Forelimb muscle (tissue), 1 donor: ENCODE results near the gene ANKFN1. TPM values are rescaled to one million over a fixed set of nuclear protein-coding genes. Genes with fewer than 3 reads are reported as not detected.
A peak's percentile ranks its signal among the peaks of the same experiment; 100 is the strongest.

Experiments used
- DNase-seq: peaks from one replicate; pipeline ENCODE4 v3.0.0-alpha.2; 2013; ENCODE audit warnings: low read depth
- polyA plus RNA-seq: library from polyadenylated mRNA; unstranded; fragments of 120-200 nt; gene quantifications from one replicate; pipeline ENCODE4 v1.2.1, GENCODE V29; 2013; ENCODE audit not compliant: insufficient read length

Gene ANKFN1
- polyA plus RNA-seq, 1 donor: 2.8 TPM

DNA sequence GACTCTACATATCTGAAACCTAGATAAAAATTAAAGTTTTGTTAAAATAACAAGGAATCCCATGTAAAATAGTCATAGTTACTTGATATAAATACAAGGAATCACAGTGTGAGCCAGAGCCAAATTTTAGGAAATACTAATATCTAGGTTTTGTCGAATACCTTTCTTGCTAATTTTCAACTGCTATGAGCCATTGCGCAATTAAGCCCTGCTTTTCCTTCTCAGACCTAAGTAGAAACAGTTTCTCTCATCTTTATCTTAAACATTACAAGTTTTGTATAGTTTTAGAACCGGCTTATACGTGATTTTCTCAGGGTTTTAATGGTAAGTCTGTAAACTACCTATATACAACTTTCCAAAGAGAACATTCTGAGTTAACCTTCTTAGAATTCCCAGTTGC is 282.9 kb downstream of the ANKFN1 start:
- no peak for DNase-seq

DNA sequence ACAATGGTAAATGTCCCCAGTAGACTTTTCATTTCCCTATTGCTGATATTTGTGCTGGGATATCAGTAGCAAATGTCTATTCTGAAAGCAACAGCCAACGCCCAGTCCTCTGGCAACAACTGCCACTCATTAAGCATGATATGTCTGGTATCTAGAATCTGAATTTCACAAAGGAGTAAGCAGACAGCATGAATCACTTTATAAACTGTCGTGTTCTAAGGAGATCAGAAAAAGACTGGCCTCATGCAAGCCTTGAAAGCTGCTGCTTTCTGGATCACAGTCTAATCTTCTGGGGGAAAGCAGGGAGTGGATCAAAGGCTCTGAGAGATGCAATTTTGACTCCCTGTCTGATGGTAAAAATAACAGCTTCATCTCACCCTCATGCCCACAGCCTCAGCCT is 287.1 kb downstream of the ANKFN1 start:
- no peak for DNase-seq

DNA sequence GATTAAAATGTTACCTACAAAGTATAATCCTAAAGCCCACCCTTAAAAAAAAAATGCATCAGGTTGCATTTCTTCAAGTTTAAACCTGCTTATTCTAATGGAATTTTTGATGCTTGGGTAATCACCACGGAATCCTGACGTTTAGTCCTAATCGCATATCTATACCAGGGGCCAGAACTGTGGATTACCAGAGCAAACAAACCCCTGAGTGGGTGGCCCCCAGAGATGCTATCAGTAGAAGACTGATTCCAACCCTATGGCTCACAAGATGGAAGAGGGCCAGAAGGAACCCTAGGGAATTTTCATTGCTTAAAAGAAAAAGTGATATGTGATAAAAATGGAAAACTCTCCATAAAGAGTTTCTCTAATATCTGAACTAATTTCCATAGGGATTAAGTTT is 288.0 kb downstream of the ANKFN1 start:
- DNase-seq: no peak

DNA sequence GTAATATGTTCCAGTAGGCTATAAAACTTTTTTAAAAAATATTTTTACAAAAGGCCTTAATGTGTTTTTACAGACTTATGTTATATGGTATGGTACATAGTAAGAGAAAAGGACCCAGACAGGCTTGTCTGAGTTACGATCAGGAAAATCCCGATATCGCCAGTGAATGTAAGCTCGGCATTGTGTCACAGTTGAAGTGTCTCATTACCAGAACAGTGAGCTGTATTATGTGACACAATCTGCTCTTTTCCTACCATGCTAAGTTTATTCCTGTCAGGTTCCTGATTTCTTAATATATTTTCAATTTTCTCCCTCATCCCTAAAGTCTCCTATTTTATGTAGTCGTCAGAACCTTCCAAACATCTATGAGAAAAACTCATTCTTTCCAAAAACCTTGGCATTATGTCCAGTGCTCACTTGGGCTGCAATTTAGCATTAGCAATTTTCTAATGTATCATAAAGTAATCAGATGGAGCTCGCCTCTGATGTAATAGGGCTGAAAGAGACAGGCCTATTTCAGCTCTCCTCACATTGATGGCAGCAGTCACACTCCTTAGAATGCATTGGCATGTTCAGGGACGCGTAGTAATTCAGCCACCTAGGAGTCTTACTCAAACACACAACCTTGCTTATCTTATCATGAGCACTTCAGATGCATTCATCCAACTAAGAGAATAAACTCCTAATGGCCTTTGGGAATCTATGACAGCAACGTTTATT is 292.6 kb downstream of the ANKFN1 start:
- no peak for DNase-seq

DNA sequence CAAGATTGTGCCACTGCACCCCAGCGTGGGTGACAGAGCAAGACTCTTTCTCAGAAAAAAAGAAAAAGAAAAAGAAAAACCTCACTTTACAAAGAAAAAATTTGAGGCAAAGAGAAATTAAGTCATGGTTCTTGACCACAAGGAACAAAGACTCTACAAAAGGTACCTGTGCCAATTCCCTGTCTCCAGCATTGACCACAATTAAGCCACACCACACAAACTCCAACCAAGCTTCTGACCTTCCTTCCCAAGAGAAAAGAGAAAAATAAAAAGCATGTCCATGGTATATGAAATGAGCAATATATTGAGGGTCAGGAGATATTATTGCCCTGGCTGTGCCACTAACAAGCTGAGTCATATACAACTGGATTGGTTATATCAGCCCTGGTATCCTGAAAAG is 293.9 kb downstream of the ANKFN1 start:
- DNase-seq: no peak

DNA sequence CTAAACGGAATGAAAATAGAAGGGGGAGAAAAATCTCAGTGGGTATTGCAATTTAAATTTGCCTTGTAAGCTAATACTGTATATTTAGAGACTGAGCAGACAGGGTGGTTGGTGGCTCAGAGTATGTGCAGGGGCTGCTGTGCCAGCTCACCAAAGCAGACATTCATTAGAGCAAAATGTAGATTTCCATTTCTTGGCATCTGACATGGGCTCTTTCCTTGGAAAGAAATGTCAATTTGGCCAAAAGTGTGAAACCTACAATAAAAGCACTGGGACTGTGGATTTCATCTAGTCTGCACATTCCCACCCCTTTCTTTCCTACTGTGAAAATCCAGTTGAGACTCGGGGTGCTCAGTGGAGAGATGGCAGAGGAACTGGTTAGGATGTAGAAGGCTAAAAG is 295.1 kb downstream of the ANKFN1 start:
- no peak for DNase-seq

DNA sequence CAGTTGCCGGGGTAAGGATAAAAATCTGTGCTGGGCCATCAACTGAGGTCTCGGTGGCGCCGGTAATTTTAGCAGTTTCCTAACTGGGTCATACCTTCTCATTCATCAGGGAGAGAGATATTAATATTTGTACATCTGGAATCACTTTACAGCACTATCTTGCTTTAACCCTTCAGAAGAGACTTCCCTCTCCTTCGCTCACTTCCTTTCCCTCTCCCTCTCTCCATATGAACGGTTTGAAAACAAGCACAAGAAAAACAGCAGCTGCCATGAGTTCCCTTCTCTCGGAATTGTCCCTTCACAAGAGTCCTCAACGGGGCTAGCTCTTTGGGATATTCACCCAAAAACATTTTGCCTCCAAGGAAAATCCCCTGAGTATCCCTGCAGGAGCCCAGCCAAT is 295.9 kb downstream of the ANKFN1 start:
- no peak for DNase-seq

DNA sequence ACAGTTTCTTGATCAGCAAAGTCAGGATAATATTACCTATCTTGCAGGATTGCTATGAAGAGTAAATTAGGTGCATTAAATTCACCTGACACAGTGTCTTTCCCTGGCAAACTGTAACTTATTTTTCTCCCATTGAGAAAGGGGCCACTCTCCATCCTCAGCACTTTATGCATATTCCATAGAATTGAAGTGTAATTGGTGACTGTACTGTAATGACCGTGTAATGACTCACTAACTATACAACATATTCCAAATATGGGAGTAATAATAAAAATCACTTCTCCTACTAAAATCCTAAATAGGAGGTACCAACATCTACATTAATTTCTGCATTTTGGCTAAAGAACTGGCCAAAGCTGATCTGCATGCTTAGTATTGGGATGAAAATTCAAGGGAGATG is 298.4 kb downstream of the ANKFN1 start:
- DNase-seq: no peak

DNA sequence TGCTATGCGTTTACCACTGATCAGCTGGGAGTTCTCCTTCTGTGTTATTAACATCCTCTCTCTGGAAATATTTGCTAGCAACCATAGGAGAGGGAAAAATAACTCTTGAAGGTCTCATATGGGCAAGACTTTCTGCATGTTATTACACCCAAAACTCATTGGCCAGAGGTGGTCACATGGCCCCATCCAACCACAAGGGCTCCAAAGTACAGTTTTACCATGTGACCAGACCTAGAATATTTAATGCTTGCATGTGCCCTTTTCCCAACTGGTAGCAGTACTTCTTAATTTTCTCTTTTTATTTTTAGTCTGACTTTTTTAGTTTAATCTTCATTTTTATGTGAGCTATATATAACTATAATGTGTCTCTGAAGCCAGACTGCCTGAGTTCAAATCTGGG is 299.2 kb downstream of the ANKFN1 start:
- no peak for DNase-seq

DNA sequence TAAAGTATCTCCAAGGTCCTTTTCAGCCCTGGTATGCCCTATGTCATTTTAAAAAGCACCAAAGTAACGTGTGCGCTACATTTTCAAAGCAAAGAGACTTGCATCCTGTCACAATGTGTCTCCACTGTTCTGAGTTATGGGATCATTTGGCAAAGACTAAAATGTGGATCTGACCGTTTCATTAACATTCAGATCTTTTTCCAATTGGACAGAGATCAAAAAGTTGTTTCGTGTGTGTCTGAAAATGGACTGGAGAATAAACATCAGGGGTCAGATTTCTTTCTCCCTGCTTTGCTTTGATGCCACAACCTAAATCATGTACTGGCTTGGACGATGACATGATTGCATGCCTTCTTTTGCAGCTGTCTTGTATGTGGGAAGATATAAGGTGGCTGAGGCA is 304.2 kb downstream of the ANKFN1 start:
- DNase-seq: no peak

DNA sequence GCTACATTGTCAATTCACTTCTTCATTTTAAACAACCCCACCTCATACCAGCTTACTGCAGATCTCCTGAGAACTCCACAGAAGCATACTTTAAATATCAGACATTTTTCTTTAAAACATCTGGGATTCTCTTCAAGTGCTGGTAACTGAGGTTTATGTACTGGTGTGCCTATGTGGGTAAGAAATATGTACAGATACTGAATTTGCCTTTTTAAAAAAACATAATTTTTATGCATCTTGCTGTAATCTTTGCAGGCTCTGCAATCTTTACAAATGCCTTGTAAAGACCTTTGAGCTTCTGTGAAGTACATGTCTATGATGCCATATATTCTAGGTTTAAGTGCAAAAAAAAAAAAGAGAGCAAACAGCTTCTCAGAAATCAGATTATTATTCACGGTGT is 312.6 kb downstream of the ANKFN1 start:
- DNase-seq: no peak

DNA sequence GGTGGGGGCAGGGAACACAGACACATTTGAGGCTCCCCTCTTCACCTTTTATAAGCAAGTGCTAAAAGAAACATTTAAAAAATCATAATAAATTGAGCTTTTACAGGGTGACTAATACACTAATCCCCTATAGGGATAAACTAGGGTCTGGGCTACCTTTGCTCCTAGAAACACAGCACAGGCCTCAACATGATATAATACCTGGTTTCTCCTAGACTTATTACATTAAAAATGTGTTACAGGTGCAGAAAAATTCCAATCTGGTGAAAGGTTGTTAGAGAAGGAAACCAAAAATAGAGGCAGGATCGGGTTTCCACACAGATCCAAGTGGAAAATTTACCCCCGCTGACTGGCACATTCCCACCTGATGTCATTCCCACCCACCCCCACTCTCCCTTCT is 315.6 kb downstream of the ANKFN1 start:
- no peak for DNase-seq

DNA sequence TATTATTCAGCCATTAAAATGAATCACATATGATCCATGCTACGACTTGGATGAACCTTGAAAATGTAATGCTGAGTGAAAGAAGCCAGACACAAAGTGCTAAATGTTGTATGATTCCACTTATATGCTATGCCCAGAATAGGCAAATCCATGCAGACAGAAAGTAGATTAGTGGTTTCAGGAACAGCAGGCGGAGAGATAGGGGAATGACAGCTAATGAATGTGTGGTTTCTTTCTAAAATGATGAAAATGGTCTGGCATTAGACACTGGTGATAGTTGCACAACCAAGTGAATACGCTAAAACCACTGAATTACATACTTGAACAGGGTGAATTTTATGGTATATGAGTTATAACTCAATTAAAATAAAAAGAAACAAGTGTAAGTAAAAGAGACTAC is 318.4 kb downstream of the ANKFN1 start:
- DNase-seq: no peak

DNA sequence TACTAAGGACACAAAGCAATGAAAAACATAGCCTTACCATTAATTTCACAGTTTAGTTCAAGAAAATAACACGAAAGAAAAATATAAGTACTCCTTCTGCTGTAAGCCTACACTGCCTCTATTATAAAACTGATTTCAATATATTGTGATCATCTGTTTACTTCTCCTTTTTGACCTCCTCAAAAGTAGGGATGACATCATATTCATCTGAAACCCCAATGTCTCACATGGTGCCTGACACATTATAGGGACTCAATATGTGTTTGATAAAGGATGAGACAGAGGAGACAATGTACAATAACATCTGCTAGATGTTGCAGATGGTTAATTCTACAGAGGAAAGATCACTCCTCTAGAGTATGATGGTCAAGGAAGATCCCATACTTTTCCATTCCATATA is 321.8 kb downstream of the ANKFN1 start:
- no peak for DNase-seq

DNA sequence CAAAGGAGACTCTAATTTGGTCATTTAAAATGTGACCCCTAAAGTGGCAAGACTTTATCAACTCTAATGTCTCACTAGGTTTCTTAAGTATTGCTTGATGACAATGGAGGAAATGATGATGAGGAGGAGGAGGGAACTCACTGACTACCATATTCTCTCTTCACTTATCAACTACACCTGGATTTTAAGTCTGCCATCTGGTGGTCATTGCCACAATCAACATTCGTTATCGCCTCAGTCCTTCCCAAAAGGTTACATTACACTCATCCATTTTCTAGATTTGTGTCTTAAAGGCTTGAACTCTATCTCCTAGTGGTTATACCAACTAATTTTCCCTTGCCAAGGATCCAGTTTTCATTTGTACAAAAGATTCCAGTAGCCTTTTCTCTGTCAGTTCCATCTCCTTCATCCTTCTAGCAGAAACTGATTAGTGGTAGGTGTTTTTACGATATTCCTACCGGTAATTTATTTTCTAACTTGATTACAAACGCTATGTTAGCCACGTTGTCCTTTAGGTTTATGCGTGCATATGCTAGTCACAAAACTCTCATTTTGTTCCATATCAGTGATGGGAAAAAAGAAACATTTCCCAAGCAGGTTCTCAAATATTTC is 325.7 kb downstream of the ANKFN1 start:
- DNase-seq: no peak

DNA sequence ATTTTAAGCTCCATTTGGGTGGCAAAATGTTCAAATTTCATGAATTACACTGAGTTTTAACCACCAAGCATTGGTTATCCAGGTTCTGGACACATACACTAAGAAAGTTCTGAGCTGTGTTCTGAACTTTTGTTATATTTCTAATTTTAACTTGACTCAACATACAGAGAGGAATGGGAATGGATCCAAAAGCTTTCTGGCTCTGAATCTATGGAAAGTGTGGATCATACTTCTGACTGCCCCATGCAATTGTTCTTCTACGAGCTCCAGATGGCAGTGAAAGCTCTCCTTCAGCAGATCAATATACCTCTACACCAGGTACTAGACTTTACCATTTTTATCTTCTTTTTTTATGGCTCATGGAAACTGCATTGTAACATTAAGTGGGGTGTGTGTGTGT is 327.2 kb downstream of the ANKFN1 start:
- DNase-seq: peak; percentile 69

DNA sequence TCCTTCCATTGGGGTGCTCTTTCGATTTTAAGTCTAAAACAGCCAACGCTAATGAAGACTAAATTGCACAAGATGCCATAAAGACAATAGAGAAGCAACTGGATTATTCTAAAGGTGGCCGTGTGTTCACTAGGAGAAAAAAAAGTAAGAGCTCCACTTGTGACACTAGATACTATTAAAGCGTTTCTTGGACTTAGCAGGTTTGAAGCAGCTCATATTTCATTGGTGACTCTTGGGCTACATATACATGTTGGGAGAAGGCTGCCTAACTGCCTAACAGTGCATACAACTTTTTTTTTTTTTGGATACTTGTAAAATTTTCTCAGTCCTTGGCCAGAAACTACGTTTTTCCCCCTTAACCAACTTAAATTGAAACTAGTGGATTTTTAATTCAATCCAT is 328.4 kb downstream of the ANKFN1 start:
- DNase-seq: no peak

DNA sequence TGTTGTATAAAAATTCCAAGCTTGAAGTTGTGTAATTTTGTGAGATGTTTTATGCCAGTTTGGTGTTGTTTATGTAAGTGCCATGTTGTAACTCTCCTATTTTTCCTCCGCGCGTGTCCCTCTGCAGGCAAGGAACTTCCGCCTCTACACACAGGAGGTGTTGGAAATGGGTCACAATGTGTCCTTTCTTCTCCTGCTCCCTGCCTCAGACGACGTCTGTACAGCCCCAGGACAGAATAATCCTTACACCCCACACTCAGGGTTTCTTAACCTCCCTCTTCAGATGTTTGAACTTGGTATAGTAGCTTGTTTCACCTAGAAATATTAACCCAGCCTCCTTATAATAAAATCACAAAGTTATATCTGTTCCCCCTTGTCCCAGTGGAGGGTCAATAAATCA is 329.0 kb downstream of the ANKFN1 start:
- DNase-seq: no peak

DNA sequence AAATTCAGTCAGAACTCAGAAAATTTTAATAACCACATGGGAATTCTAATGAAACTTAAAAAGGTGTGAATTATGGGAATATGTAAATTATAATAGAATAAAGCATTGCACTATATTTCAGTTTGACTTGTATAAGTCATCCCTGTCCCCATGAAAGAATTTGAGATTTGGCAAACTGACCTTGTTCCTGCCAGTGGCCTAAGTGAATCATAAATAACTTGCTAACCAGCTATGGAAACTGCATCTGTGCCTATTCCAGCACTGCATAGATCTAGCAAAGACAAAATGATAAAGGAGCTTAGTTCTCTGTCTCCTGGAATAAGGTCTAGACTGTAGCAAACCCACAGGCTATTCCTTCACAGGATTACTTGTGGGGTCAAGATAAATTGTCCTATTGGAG is 333.5 kb downstream of the ANKFN1 start:
- DNase-seq: no peak

DNA sequence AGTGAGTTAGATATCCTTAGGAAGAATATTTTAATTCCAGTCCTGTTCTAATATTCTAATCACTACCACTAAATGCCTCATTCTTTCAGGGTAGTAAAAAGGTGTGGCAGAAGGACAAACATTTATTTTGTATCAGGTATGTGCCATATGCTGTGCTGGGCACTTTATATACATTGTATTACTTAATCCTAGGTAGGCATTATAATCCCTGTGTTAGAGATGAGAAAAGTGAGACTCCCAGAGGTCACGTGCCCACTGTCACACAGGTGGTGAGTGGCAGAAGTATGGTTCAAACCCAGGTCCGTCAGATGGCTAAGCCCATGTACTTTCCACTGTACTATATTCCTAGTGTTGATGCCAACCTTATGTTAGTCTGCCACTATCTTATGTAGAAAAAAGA is 335.5 kb downstream of the ANKFN1 start:
- DNase-seq: no peak

DNA sequence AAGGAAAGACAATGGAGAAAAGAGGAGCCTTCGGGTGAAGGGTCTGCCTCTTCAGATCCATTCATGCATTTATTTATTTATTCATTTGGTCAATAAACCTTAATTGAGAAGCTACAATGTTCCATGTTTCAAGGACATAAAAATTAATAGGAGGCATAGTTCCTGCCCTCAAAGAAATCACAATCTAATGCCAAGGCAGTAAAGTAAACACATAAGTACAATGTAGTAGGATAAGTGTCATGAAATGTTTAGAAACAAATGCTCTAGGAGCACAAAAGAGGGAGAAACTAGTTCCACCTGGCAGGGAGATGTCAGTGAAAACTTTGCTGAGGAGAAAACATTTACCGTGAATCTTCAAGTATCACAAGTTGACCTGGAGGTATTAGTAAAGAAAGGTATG is 336.7 kb downstream of the ANKFN1 start:
- DNase-seq: no peak

DNA sequence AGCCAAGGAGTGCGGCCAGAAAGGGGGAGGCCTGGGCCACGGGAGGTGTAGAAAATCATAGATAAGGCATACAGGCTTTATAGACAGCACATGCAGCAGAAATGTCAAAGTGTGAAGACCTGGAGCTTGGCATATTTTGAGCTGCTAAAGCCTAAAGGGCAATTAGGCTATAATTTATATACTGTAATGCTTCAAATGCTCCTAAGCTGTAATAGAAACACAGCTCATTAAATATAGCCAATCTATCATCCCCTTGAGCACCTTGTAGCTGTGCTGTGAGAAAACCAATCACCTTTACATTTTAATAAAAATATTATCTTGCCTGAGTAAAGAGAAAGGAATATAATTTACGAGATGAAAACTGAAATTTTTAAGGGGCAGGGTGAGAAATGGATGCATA is 342.3 kb downstream of the ANKFN1 start:
- no peak for DNase-seq

DNA sequence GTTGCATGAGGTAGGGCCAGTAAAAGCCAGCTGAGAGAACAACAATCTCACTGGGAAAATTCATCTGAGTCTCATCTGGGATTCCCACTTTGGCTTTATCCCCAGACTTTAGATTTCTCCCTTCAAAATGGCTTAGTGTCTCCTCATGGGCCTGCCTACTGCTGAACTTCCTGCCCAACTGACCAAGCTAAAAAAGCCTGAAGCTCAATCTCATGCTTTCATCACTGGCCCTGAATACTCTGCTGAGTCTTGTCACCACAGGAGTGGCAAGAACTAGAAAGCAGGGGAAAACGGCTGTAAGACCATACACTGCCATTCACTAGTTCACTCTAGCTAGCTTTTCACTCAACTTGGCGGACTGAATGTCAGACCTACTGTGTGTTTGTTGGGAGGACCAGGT is 343.9 kb downstream of the ANKFN1 start:
- no peak for DNase-seq

DNA sequence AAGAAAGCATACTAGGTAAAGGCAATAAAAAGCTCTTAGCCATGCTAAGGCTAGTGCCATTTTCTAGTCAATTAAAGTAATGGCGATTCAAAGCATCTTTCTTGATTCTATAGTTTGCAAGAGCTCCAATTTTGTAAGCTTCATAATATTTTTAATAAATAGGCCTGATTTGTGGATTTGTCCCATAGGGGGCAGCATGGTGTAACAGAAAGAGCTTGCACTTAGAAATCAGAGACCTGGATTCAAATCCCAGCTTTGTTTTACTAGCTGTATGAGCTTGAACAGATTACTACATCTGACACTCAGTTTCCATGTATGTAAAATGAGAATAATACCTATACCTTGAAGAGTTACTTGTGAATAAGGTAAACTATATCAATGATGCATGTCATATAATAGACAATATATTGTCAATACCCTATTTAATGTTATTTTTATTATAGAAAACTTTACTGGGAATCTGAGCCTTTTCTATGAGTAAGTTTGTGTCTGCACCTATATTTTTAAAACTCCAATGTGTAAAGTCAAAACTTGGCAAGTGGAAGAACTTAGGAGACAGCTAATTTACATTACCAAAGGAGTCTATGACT is 346.6 kb downstream of the ANKFN1 start:
- DNase-seq: no peak
